Esophagus squamous epithelium (tissue), 4 donors: Measurements from ENCODE around the gene SOCS3.

Experiments
- CTCF ChIP-seq, 6 experiments: fragments of 450-650 bp in 4 of 6; fragments of 200-600 bp in 2 of 6; sonication (generic) in 2 of 6; IDR thresholded peaks; one replicate each; pipeline ENCODE4 v1.5.1; 2016 to 2019; ENCODE audit warnings: antibody characterized with exemption in 6 of 6, mild to moderate bottlenecking in 4 of 6, moderate library complexity in 4 of 6
- POLR2A ChIP-seq, 4 donors: fragments of 450-650 bp; IDR thresholded peaks; one replicate each; pipeline ENCODE4 v1.6.1; 2017; ENCODE audit warnings: antibody characterized with exemption in 4 of 4, mild to moderate bottlenecking in 4 of 4, moderate library complexity in 3 of 4

- no peak for TF ChIP-seq CTCF (IDR thresholded peaks at IDR 0.05)
- no peak for TF ChIP-seq POLR2A (IDR thresholded peaks at IDR 0.05)
These were observed 42.0 kb downstream of the SOCS3 start for GRCh38 chr17:78317794-78318400.
